NCI-H2196 treated with DMSO at 0.1 percent for 48 hours (cell line): ENCODE results near the gene USP11.

Experiments used
- DNase-seq: peaks from one replicate; lab custom pipeline; 2025; ENCODE audit not compliant: unreplicated experiment; lab: John Stamatoyannopoulos, UW

The USP11 gene

GRCh38 chrX:47224266-47224895 is 8.4 kb upstream of the USP11 start:
- DNase-seq: no peak

- DNase-seq: no peak
Measured at GRCh38 chrX:47224896-47225290, 7.9 kb upstream of the USP11 start.

DNA sequence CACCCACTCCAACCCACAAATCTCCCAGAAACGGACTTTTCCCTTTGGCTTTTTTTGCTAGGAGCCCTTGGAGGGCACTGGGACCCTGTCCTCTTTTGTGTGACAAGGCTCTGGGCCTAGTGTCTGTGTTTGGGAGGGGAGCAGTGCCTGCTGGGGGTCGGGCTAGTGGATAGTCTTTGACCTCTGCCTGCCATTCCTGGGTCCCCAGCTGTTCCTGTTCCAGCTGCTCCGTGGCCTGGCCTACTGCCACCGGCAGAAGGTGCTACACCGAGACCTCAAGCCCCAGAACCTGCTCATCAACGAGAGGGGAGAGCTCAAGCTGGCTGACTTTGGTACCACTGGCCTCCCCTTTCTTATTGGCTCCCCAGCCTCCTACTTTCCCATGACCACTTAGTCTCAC is 6.7 kb upstream of the USP11 start:
- no peak for DNase-seq

GRCh38 chrX:47226531-47227333 is 6.1 kb upstream of the USP11 start:
- no peak for DNase-seq

DNA sequence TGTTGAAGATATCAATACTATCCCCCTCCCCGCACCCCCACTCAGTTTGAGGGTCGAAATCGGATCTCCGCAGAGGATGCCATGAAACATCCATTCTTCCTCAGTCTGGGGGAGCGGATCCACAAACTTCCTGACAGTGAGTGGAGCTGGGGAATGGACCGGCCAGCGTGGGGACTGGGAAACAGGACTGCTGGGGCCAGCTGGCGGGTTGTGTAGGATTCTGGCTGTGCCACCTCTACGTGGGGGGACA is 5.5 kb upstream of the USP11 start:
- DNase-seq: no peak

DNA sequence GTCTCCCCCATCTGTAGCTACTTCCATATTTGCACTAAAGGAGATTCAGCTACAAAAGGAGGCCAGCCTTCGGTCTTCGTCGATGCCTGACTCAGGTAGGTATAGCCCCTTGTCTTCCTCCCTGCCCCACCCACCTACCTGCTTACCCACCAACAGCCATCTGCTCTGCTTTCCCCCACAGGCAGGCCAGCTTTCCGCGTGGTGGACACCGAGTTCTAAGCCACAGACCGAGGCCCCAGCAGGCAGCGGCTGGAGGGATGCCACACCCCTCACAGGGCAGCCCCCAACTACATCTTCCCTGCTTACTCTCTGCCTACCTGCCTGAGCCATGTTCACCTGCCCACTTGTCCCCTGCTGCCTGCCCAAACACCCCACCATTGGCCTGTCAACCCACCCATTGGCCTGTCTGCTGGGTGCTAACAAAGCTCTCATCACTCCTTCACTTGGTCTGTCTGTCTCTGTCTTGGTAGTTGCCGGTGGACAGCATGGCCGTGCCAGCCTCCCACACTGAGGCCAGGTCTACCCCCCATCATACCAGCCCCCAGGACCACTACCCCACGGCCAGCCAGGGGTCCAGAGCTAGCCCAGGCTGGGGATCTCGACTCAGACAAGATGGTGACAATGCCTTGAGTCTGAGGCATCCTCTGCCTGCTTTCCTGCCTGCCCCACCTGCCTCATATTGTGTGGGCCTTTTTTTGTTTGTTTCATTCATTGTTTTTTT is 4.1 kb upstream of the USP11 start:
- no peak for DNase-seq

- DNase-seq: no peak
Measured at GRCh38 chrX:47229427-47229826, 3.4 kb upstream of the USP11 start.

GRCh38 chrX:47230136-47230868 is 2.5 kb upstream of the USP11 start:
- no peak for DNase-seq

DNA sequence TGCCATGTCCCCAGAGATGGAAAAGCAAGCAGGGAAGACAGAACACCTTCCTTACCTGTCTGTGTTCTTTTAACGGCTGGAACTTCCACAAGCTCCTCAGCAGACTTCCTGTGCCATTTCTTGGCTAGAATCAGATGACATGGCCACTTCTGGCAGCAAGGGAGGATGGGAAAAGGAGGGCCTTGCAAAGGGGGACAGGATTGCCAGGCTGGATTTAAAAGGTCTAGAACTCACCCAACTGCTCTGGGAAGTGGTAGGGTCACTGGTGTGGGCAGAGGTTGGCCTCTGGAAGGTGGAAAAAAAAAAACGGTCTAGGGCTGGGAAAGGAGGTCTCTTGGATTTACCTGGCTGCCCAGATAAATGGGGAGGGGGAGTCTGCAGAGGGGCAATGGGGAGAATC is 1.6 kb upstream of the USP11 start:
- DNase-seq: no peak

DNA sequence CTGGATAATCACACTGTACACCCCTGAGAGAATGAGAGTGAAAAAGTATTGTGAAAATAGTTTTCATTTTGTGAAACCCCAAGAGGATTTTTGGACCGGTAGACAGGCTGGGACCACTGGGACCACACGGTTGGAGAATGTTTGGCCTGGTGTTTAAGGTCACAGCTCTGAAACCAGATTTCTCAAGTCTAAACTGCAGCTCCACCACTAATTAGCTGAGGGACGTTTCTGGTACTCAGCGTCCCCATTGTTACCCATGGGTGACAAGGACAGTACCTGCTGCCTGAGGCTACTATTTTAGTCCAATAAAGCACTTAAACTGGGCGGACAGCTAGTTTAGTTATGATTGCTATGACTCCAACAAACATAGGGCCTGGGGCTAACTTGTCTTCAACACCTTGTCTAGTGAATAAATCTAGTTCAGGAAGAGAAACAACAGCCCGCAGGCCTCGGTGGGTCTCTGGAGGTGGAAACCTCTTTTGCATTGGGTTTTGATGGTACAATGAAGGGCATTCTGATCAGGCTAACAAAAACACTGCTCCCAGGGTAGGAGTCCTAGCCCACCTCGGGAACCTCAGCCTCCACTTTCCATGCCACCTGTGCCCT is 509 bp upstream of the USP11 start:
- no peak for DNase-seq

- peak; percentile 98 for DNase-seq
Measured at GRCh38 chrX:47233333-47234113, 714 bp downstream of the USP11 start.

DNA sequence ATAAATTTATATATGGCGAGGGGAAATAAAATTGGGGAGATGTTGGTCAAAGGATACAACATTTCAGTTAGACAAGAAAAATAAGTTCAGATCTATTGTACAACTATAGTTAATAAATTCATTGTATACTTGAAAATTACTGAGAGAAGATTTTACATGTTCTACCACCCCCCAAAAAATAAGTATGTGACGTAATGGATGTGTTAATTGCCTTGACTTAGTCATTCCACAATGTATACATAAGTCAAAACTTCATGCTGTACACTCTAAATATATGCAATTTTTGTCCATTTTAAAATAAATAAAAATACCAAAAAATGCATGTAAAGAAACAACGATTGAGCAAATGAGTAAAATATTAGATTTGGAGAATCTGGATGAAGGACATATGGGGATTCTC is 1.8 kb downstream of the USP11 start:
- no peak for DNase-seq

DNA sequence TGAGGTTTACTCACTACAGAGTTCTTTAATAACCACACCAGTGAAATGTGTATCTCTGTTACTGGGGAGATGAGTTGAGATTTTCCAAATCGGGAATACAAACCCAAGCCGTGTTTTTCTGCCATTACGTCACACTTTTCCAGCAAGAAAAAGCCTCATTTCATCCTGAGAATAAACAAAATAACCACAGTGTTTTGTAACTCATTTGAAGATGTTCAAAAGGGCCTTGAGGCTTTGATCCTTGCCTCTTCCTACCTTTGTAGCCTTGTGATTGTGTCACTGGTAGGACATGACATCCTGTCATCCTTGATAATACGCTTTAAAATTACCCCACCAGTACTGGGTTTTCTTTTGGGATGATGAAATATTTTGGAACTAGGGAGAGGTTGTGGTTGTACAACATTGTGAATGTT is 2.9 kb downstream of the USP11 start:
- no peak for DNase-seq

GRCh38 chrX:47239199-47239598 is 6.4 kb downstream of the USP11 start:
- no peak for DNase-seq

- DNase-seq: no peak
Measured at GRCh38 chrX:47239898-47240545, 7.2 kb downstream of the USP11 start.

GRCh38 chrX:47240619-47241018 is 7.8 kb downstream of the USP11 start:
- DNase-seq: no peak

DNA sequence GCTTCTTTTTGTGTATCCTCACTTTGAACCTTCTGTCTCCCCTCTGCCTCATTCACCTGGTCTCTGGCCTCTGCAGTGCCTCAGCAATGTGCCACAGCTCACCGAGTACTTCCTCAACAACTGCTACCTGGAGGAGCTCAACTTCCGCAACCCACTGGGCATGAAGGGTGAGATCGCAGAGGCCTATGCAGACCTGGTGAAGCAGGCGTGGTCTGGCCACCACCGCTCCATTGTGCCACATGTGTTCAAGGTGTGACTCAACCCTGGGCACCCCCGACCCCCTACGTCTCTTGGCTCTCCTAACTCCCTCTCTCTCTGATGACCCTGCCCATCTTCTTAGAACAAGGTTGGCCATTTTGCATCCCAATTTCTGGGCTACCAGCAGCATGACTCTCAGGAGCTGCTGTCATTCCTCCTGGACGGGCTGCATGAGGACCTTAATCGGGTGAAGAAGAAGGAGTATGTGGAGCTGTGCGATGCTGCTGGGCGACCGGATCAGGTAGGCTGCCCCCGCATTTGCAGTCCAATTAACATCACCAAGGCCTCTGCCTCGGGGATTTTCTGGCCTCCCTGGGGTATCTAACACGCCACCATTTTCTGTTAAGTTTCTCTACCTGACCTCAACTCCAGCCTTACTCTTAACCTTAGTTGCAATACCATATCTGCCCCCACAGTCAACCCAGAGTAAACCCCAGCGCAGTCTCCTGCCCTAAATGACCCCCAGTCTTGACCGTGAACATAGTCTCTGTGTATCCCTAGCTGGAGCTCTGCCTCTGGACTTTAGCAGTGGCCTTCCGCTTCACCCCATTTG is 8.6 kb downstream of the USP11 start:
- DNase-seq: no peak

GRCh38 chrX:47242321-47242720 is 9.5 kb downstream of the USP11 start:
- no peak for DNase-seq

DNA sequence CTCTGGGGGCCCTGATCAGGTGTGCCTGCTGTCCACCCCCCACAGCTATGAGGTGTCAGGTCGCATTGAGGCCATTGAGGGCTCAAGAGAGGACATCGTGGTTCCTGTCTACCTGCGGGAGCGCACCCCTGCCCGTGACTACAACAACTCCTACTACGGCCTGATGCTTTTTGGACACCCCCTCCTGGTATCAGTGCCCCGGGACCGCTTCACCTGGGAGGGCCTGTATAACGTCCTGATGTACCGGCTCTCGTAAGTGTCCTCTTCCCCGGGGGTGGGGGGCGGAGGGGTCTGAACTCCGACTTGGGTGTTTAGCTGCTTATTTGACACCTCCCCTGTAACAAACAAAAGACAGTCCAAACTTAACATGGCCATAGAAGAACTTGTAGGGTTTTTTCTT is 10.5 kb downstream of the USP11 start:
- no peak for DNase-seq
